ENCODE measurements around the gene HAUS7. TPM values are rescaled to one million over a fixed set of nuclear protein-coding genes. Genes with fewer than 3 reads are reported as not detected.

HAUS7 gene
- total RNA-seq, 2 experiments from 2014 or later: 59.1 to 62.3 TPM

DNA sequence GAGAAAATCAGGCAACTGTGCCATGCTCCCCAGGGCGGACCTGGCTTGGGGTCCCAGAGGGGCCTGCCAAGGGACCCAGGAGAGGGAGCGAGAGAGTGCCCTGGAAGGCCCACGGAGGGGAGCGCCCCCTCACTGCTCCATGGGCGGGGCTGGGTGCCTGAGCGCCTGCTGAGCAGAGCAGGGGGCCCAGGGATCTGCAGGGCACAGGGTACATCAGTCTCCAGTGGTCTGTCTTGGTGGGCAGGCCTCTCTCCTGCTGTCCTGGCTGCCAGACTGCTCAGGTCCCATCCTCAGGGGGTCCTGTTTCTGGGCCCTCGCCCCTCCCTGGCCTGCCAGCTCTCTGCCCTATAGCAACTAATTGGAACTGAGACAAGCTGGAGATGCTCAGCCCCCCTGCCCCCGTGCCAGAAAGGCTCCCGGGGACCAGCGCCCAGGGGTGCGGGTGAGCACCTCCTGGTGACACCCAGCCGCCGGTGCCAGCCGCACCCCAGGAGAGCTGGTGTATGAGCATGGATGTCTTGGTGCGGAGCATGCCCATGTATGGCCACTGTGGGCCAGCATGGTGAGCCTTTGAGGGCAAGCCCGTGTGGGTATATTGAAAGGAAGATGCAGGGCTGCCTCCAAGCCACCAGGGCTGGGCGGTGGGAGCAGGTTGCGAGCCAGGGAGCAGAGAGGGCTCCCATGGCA lies 25.7 kb upstream of the HAUS7 start:
- H3K27me3 Mint-ChIP-seq: no peaks in the 10 kb centered on the region
- POLR2A ChIA-PET: no interaction called here
- no peaks in the 10 kb centered on the region for H3K36me3 Mint-ChIP-seq
- no peak overlapping the region for H3K4me3 Mint-ChIP-seq
- CTCF ChIA-PET: no interaction called here
- no peak for DNase-seq
- H3K4me1 Mint-ChIP-seq (ENCODE audit: low read depth): peaks cover 2% of the 10 kb centered on the region
- no peak overlapping the region for H3K27ac Mint-ChIP-seq
- intact Hi-C loops (cut with micrococcal nuclease): no loop called here
- no peaks in the 10 kb centered on the region for H3K9me3 Mint-ChIP-seq

DNA sequence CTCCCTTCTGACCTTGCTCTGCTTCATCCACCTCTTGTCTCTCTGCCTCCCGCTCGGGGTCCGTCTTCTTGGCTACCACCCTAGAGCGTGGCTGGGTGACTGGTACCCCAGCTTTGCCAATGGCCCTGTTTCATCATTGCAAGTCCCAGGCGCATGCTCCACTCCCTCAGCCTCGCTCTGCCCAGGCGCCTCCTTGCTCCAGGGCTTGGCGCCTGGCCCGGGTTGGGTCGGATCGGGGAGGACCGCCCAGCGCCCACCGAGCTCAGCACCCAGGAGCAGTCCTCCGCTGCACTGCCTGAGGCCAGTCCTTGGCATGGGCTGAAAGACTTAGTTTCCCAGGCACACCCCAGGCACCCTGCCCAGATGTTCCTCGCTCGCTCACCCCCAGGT lies 25.0 kb upstream of the HAUS7 start:
- no peak overlapping the region for H3K27ac Mint-ChIP-seq
- ChIA-PET POLR2A (no interaction called here), CTCF (no interaction called here)
- no peak for DNase-seq
- H3K27me3 Mint-ChIP-seq: no peaks in the 10 kb centered on the region
- no peaks in the 10 kb centered on the region for H3K9me3 Mint-ChIP-seq
- H3K4me1 Mint-ChIP-seq (ENCODE audit: low read depth): peaks cover 2% of the 10 kb centered on the region
- no peak overlapping the region for H3K4me3 Mint-ChIP-seq
- intact Hi-C loops (cut with micrococcal nuclease): no loop called here
- H3K36me3 Mint-ChIP-seq: no peaks in the 10 kb centered on the region

DNA sequence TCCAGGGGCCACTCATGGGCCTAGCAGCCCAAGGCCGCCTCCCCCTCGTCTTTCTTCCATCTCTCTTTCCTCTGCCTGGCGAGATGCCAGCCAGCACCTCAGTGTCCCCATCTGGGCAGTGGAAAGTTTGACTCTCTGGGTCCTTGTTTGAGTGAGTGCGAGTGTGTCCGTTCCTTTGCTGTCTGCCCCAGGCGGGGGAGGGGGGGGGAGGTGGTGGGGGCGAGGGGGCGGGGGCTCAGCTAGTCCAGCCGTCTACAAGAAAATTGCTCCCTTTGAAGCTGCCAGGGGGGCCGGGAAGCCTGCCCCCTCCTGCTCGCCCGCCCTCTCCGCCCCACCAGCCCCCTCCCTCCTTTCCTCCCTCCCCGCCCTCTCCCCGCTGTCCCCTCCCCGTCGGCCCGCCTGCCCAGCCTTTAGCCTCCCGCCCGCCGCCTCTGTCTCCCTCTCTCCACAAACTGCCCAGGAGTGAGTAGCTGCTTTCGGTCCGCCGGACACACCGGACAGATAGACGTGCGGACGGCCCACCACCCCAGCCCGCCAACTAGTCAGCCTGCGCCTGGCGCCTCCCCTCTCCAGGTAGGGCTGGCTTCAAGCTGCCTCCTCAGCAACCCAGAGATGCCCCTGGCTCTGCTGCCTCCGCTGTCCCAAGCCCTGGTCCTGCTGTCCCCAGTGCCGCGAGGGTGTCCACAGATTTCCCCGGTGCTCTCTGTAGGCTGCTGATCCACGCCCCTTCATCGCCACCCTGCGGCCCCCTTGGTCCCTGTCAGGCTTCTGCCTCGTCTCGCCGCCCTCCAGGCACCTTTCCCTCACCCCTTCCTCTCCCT lies 24.4 kb upstream of the HAUS7 start, which contains the start of gene BGN:
Gene BGN, plus strand, starts transcription at position 440 of the 821 bp plus-strand sequence. CDS start 9,652 bp downstream, outside the sequence.
- Mint-ChIP-seq H3K36me3 (no peaks in the 10 kb centered on the region), H3K4me1 (ENCODE audit: low read depth) (peaks cover 2% of the 10 kb centered on the region), H3K27ac (no peak within 1 kb of the TSS), H3K27me3 (no peaks in the 10 kb centered on the region), H3K4me3 (no peak within 1 kb of the TSS), H3K9me3 (no peaks in the 10 kb centered on the region)
- ChIA-PET CTCF (no interaction called here), POLR2A (no interaction called here)
- intact Hi-C loops (cut with micrococcal nuclease): no loop called here
- DNase-seq: peak; percentile 15

DNA sequence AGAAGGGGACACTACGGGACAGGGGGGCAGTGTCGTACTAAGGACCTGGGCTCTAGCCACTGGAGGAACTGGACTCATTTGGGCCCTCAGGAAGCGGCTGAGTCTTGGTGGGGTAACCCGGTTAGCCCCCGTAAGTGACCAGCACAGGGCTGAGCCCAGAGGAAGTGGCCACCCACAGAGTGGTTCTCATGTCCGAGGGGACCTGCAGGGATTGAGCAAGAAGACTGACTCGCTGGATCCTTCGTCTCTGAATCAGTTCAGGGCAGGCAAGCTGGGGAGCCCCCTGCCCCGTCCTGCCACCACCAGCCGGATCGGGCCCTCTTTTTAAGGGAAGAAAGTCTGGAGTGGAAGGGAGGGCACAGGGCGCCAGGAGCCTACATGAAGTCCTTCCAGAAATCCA lies 23.7 kb upstream of the HAUS7 start:
- POLR2A ChIA-PET: no interaction called here
- peaks cover 2% of the 10 kb centered on the region for H3K4me1 Mint-ChIP-seq (ENCODE audit: low read depth)
- CTCF ChIA-PET: no interaction called here

DNA sequence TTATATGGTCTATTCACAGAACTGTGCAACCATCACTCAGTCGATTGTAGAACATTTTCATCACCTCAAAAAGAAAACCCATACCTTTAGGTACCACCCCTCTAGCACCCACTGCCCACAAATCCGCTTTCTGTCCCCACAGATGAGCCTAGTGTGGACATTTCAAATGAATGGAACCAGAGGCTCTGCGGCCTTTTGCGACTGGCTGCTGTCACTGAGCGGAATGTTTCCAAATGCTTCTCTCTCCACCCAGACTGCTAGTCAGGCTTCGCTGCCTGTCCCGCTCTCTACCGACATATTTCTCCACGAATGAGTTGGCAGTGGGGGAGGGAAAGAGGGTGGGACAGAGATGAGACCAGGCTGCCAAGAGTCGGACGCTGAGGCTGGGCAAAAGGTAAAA lies 22.7 kb upstream of the HAUS7 start:
- no peaks in the 10 kb centered on the region for H3K36me3 Mint-ChIP-seq
- intact Hi-C loops (cut with micrococcal nuclease): no loop called here
- H3K9me3 Mint-ChIP-seq: no peaks in the 10 kb centered on the region
- H3K4me3 Mint-ChIP-seq: no peak overlapping the region
- CTCF ChIA-PET: no interaction called here
- no peak overlapping the region for H3K27ac Mint-ChIP-seq
- no peaks in the 10 kb centered on the region for H3K27me3 Mint-ChIP-seq
- no peak for DNase-seq
- POLR2A ChIA-PET: no interaction called here
- peaks cover 2% of the 10 kb centered on the region for H3K4me1 Mint-ChIP-seq (ENCODE audit: low read depth)

More for the DNA sequence above, 23.7 kb upstream of the HAUS7 start:
- no peak overlapping the region for H3K4me3 Mint-ChIP-seq
- no peak overlapping the region for H3K27ac Mint-ChIP-seq
- intact Hi-C loops (cut with micrococcal nuclease): no loop called here
- H3K27me3 Mint-ChIP-seq: no peaks in the 10 kb centered on the region
- no peaks in the 10 kb centered on the region for H3K36me3 Mint-ChIP-seq
- no peak for DNase-seq
- no peaks in the 10 kb centered on the region for H3K9me3 Mint-ChIP-seq

DNA sequence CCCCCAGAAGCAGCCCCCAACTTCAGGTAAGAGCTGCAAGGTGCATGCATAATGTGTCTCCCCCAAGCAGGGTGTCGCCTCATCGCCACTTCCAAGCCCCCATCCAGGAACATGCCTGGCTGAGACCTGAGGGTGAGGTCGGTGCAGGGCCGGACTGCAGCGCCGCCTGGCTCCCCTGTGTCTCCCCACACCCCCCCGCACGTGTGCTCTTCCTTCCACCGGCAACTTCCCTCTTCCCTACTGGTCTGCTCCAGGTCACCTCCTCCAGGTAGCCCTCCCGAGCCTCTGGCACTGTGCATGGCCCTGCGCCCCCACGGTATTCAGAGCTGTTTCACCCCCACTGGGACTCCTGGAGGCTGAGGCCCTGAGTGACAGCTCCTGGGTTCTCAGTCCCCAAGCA lies 22.2 kb upstream of the HAUS7 start:
- POLR2A ChIA-PET: no interaction called here
- no peaks in the 10 kb centered on the region for H3K27me3 Mint-ChIP-seq
- DNase-seq: no peak
- H3K4me3 Mint-ChIP-seq: no peak overlapping the region
- intact Hi-C loops (cut with micrococcal nuclease): no loop called here
- H3K36me3 Mint-ChIP-seq: no peaks in the 10 kb centered on the region
- no peak overlapping the region for H3K27ac Mint-ChIP-seq
- no peaks in the 10 kb centered on the region for H3K9me3 Mint-ChIP-seq
- peaks cover 2% of the 10 kb centered on the region for H3K4me1 Mint-ChIP-seq (ENCODE audit: low read depth)
- CTCF ChIA-PET: interaction anchor here (0.9 kb wide), 1 partner anchor 14 kb away, joined by 3 read pairs; no protein-coding TSS in a partner anchor

DNA sequence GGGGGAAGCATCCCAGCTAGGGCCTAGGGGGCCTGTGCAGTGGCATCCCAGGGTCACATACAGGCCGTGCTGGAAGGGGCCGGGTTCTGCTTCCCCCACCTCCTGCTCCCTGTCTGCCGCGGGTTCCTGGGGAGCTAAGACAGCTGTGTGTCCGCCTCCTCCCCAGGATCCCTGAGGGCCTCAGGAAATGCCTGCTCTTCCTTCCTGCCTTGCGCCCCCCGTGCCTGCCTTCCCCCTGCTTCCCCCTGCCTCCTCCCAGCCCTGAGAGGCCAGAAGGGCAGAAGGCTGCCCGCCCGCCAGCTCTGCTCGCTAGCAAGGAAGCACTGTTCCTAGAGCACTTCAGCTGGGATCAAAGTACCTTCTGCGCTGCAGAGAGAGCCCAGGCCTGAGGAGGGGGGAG lies 21.5 kb upstream of the HAUS7 start:
- CTCF ChIA-PET: interaction anchor here (0.9 kb wide), 1 partner anchor 14 kb away, joined by 3 read pairs; no protein-coding TSS in a partner anchor
- H3K36me3 Mint-ChIP-seq: no peaks in the 10 kb centered on the region

DNA sequence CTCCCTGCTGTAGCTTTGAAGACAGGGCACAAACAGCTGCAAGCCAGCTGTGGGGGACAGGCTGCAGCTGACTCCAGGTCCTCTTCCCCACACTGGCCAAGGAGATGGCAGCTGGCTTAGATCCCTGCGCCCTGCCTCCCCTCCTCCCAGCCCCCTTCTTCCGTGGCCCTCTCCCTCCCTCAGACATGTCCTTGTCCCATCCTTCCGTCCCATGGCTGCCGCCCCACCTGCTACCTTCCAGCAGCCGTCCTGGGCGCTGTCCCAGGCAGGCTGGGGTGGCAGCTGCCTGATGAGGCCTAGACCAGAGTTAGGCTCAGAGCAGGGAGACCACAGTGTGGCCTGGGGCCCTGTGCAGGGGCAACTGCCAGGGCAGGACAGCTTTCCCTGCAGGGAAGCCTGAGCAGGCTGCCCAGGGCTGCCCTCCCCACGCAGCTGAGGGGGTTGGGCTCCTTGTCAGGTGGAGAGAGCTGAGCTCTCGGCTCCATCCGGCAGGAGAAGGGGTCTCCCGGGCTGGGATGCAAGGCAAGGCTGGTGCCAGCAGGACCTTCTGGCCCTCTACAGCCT lies 21.1 kb upstream of the HAUS7 start:
- ChIA-PET CTCF (interaction anchor here (0.9 kb wide), 1 partner anchor 15 kb away, joined by 3 read pairs; no protein-coding TSS in a partner anchor), POLR2A (no interaction called here)
- no peaks in the 10 kb centered on the region for H3K36me3 Mint-ChIP-seq
- no peak overlapping the region for H3K27ac Mint-ChIP-seq
- no peak overlapping the region for H3K4me3 Mint-ChIP-seq
- H3K9me3 Mint-ChIP-seq: no peaks in the 10 kb centered on the region
- peaks cover 2% of the 10 kb centered on the region for H3K4me1 Mint-ChIP-seq (ENCODE audit: low read depth)
- no peak for DNase-seq
- H3K27me3 Mint-ChIP-seq: no peaks in the 10 kb centered on the region
- intact Hi-C loops (cut with micrococcal nuclease): no loop called here

More for the DNA sequence above, 21.5 kb upstream of the HAUS7 start:
- Mint-ChIP-seq H3K9me3 (no peaks in the 10 kb centered on the region), H3K4me1 (ENCODE audit: low read depth) (peaks cover 2% of the 10 kb centered on the region), H3K4me3 (no peak overlapping the region), H3K27me3 (no peaks in the 10 kb centered on the region), H3K27ac (no peak overlapping the region)
- intact Hi-C loops (cut with micrococcal nuclease): no loop called here
- POLR2A ChIA-PET: no interaction called here
- DNase-seq: no peak

DNA sequence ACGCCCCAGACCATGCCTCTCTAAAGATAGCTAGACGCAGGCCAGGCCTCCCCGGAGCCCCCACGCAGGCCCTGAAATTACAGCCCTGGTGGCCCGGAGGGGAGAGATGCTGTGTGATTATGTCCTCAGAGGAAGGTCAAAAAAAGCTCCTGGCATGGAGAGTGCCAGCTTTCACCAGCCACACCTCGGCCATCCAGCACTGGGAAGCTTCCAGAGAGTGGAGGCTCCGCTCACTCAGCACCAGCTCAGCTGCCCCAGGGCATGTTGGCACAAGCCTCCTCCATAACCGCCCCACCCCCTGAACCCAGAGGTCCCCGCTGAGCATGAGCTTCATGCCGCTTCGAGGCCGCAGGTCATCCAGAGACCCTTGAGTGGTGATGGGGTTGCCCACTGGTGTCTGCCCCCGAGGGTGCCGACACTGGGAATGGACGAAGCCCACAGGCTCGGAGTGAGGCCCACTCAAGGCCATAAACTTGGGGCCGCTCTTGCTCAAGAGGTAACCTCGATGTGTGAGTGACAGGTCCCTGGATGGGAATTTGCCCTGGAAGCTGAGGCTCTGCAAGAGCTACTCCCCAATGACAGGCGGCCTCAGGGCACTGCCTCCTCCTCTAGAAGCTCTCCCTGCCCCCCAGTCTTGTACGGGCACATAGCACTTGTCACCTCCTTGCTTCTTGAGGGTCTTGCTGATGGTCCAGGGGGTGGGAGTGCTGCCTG lies 20.0 kb upstream of the HAUS7 start:
- Mint-ChIP-seq H3K9me3 (no peaks in the 10 kb centered on the region), H3K4me3 (no peak overlapping the region), H3K27me3 (no peaks in the 10 kb centered on the region), H3K27ac (no peak overlapping the region), H3K36me3 (no peaks in the 10 kb centered on the region), H3K4me1 (ENCODE audit: low read depth) (peaks cover 2% of the 10 kb centered on the region)
- DNase-seq: no peak
- ChIA-PET POLR2A (no interaction called here), CTCF (interaction anchor here (0.9 kb wide), 1 partner anchor 17 kb away, joined by 3 read pairs; no protein-coding TSS in a partner anchor)
- intact Hi-C loops (cut with micrococcal nuclease): no loop called here

DNA sequence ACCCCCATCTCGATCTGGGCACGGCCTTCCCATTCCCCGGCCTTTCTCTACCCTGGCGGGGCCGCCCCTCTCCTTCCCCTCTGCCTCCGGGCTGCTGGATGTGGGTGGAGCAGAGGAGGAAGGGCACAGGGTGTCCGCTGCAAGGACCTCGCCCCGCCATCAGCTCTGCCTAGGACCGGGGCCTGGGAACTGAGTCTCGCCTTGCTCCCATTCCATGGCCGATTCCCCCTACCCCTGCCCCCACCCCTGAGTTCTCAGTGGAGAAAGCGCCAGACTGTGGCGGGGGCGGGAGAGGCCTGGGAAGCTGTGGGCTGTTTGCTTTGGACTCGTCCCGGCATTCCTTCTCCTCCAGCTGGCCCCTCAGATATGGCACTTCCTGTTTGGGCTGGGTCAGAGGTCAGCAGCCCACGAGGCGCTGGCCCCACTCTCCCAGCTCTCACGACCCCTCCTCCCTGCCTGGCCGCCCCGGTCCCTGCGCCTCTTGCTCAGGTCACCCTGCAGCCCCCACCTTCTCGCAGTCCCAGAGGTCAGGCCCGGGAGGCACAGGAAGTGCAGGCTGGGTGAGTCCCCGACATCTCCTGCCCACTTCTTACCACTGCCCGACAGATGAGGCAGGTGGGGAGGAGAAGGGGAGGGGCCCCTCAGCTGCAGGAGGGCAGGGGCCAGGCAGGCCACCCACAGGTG lies 18.0 kb upstream of the HAUS7 start:
- intact Hi-C loops (cut with micrococcal nuclease): no loop called here
- POLR2A ChIA-PET: no interaction called here
- Mint-ChIP-seq H3K36me3 (no peaks in the 10 kb centered on the region), H3K27me3 (no peaks in the 10 kb centered on the region), H3K27ac (no peak overlapping the region), H3K4me1 (ENCODE audit: low read depth) (no peaks in the 10 kb centered on the region), H3K9me3 (no peaks in the 10 kb centered on the region), H3K4me3 (no peak overlapping the region)
- no peak for DNase-seq
- CTCF ChIA-PET: no interaction called here

DNA sequence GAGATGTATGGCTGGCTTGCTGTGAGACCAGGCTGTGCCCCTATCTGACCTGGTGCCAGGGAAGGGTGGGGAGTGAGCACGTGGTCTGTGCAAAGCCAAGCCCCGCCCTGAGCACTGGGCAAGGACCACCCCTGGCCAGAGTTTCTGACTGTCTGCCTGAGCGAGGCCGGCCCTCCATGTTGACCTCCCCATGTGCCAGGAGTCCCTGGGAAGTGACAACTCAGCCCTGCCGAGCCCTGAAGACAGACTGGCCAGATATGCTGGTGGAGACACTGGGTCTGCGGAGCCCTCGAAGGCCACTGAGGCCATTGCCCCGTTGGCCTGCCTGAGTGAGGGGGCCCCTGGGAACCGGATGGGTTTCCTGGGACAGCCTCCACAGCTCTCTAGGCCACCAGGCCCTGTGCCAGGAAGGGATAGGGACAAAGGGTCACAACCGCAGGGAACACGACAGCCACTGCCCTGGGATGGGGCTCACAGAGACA lies 17.3 kb upstream of the HAUS7 start:
- Mint-ChIP-seq H3K27ac (no peak overlapping the region), H3K4me3 (no peak overlapping the region), H3K9me3 (no peaks in the 10 kb centered on the region), H3K27me3 (no peaks in the 10 kb centered on the region), H3K4me1 (ENCODE audit: low read depth) (no peaks in the 10 kb centered on the region), H3K36me3 (no peaks in the 10 kb centered on the region)
- ChIA-PET POLR2A (no interaction called here), CTCF (no interaction called here)
- intact Hi-C loops (cut with micrococcal nuclease): no loop called here
- DNase-seq: no peak

DNA sequence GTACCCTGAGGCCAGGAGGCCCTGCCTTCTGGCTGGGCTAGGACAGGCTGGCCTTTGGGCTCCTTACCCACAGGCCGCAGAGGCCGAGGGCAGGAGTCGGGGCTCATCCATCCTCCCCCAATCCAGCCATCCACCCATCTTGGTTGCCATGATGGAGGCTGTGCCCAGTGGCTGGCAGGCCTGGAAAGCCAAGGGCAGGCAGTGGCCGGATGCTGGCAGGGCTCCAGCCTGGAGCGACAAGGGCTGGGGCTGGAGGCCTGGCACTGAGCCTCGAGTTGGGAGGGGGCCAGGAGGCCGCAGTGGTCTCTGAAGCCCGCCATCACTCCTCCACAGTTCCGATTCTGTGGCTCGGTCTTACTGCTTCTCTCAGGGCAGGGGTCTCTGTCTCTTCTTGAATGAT lies 15.8 kb upstream of the HAUS7 start:
- no peaks in the 10 kb centered on the region for H3K4me1 Mint-ChIP-seq (ENCODE audit: low read depth)
- no peaks in the 10 kb centered on the region for H3K27me3 Mint-ChIP-seq
- H3K4me3 Mint-ChIP-seq: no peak overlapping the region
- H3K9me3 Mint-ChIP-seq: no peaks in the 10 kb centered on the region
- no peak overlapping the region for H3K27ac Mint-ChIP-seq
- intact Hi-C loops (cut with micrococcal nuclease): no loop called here
- DNase-seq: no peak
- H3K36me3 Mint-ChIP-seq: no peaks in the 10 kb centered on the region
- CTCF ChIA-PET: no interaction called here
- POLR2A ChIA-PET: no interaction called here

Measured in activated CD4-positive, alpha-beta memory T cell treated with anti-CD3 and anti-CD28 coated beads for 36 hours (primary cell).